GM21360 (cell line): ENCODE results near the gene SCNN1B.
A peak's percentile ranks its signal among the peaks of the same experiment; 100 is the strongest.
"Not testable (repeated sequence)": the region's sequence is repeated elsewhere in the genome, so short reads cannot be mapped to it uniquely, and the experiment has no call there.

ENCODE experiments used
- ATAC-seq: cut with Tn5 transposase; IDR thresholded peaks from one replicate; pipeline ENCODE4 v1.9.1; 2021; ENCODE audit warnings: mild to moderate bottlenecking, moderate library complexity; ENCODE audit not compliant: unreplicated experiment

The SCNN1B gene

DNA sequence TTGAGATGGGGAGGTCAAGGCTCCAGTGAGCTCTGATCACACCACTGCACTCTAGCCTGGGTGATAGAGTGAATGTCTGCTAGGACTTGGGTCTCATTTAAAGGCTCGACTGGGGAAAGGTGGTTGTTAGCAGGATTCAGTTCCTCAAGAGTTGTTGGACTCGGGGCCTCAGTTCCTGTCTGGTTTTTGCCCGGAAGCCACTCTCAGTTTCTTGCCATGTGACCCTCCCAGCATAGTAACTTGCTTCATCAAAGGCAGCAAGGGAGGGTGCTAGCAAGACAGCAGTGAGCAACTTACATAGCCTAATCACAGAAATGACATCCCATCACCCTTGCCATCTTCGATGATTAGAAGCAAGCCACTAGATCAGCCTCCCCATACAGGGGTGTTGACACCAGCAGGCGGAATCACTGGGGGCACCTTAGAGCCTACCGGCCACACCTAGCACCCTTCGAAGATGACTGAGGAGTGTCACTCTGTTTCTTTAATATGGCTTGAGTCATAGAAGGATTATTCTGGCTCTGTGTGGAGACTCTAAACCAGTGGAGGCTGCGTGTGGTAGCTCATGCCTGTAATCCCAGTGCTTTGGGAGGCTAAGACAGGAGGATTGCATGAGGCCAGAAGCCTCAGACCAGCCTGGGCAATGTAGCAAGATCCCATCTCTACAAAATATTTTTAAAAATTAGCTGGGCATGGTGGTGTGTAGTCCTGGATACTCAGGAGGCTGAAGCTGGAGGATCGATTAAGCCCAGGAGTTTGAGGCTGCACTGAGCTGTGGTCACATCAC, 13.2 kb upstream of the SCNN1B start:
- no peak for ATAC-seq

DNA sequence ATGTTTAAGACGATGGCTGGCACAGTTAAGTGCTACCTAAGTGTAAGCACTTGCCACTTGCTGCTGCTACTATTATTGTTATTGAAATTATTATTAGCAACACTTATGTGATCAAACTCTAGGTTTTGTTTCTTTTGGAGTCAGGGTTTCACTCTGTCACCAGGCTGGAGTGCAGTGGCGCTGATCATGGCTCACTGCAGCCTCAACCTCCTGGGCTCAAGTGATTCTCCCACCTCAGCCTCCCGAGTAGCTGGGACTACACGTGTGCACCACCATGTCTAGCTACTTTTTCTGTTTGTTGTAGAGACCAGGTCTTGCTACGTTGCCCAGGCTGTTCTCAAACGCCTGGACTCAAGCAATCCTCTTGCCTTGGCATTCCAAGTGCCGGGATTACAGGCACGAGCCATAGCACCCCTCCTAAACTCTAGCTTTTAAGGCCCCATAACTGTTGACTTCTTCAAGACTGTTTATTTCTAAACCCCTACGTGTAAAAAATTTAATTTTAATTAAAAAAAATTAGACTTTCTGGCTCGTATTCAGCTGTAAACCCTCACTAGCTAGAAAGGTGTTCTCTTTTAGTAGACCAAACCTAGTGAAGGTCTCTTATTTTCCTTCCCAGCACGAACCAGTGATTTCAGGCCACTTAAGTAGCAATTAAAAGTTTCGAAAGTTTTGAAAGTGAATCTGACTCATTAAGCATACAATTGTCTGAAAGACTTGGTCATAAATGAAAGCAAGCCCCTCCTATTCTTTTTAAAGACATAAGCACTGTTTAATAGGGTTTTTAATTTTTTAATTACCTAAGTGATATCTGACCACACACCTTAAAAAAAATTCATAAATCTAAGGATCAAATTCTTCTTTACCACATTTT, 11.7 kb upstream of the SCNN1B start:
- no peak for ATAC-seq

DNA sequence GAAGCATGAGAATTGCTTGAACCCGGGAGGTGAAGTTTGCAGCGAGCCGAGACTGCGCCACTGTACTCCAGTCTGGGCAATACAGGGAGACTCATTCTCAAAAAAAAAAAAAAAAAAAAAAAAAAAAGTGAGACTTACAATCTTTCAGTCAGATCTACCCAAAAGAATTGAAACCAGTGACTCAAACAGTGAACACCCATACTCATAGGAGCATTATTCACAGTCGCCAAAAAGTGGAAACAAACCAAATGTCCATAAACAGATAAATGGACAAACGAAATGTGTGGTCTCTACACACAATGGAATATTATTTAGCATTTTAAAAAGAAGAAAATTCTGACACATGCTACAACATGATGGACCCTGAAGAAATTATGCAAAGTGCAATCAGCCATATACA, 9.1 kb upstream of the SCNN1B start:
- peak; percentile 51 for ATAC-seq

DNA sequence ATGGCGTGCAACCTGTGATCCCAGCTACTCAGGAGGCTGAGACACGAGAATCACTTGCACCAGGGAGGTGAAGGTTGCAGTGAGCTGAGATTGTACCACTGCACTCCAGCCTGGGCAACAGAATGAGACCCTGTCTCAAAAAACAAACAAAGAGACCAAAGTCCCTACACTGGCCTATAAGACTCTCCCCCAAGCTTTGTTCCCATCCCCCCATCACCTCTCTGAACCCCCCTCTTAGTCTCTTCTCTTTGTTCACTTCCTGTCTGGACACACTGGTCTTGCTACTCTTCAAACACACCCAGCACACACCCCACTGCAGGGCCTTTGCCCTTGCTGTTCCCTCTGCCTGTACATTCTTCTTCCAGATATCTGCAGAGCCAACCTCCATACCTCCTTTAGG, 7.8 kb upstream of the SCNN1B start:
- ATAC-seq: no peak

DNA sequence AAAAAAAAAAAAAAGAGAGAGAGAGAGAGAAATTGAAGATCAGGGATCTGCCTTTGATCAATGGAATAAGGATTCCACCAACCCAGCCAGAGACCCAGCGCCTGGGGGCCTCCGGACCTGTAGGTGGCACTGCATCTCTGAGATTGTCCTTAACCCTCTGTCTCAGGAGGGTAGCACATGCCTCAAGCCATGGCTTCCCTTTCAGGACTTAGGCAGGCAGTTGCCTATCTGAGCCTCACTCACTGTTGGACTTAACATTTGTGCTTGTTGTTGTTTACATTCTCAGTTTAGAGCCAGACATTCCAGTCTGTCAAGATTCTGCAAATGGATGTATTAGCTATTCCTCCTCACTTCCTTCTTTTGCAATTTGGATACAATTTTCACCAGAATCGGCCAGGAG, 5.1 kb upstream of the SCNN1B start:
- no peak for ATAC-seq

DNA sequence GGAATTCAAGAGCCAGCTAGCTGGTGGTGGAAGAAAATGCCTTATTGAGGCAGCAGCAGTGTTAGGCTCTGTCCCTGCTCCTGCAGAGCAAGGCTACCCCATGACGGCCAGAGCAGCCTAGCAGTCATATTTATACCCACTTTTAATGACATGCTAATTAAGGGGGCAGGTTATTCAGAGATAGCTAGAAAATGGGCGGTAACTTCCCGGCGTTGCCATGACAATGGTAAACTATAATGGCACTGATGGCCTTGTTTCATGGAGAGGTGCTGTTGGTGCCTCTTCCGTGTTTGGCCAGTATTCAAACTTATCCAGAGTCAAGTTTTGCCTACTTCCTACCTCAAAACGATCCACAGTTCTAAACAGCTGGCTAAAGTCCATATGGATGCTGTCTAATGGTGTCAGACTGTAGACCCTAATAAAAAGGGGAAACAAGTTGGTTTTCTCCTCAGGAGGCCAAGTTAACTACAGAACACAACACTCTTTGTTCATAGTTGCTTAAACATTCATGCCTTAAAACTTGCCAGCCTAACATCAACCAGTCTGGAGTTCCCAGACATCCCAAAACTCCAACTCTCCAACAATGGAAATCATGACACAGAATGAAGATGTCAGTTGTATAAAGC, 3.7 kb upstream of the SCNN1B start:
- no peak for ATAC-seq

DNA sequence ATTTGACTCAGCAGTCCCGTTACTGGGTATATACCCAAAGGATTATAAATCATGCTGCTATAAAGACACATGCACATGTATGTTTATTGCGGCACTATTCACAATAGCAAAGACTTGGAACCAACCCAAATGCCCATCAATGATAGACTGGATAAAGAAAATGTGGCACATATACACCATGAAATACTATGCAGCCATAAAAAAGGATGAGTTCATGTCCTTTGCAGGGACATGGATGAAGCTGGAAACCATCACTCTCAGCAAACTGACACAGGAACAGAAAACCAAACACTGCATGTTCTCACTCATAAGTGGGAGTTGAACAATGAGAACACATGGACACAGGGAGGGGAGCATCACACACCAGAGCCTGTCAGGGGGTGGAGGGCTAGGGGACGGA, 2.3 kb upstream of the SCNN1B start:
- not testable (repeated sequence) for ATAC-seq

DNA sequence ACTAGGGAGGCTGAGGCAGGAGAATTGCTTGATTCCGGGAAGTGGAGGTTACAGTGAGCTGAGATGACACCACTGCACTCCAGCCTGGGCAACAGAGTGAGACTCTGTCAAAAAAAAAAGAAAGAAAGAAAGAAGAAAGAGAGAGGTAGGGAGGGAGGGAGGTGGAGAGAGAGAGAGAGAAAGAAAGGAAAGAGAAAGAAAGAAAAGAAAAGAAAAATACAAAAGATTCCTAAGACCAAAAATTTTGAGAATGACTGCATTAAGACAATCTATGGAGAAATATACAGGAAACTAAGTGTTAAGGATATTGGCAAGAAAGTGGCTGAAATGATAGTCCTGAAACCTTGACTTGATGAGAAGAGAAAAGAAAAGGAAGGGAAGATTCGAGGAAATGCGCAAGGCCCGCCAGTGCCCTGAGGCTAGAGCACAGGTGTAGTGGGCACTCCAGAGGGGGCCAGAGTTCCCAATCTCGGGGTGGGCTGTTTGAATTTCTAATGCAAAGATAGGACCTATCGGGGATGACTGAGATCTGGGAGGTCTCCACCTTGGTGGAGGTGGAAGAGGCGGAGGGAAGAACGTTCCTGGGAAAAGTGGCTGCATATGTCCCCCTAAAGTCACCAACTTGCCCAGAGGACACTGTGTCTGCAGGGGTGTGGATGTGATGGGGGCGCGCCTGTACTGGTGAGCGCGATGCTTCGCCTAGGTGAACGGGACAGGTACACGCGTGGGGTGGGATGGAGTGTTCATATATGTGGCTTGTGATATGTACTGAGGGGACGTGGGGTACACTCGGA, 654 bp upstream of the SCNN1B start:
- no peak for ATAC-seq

DNA sequence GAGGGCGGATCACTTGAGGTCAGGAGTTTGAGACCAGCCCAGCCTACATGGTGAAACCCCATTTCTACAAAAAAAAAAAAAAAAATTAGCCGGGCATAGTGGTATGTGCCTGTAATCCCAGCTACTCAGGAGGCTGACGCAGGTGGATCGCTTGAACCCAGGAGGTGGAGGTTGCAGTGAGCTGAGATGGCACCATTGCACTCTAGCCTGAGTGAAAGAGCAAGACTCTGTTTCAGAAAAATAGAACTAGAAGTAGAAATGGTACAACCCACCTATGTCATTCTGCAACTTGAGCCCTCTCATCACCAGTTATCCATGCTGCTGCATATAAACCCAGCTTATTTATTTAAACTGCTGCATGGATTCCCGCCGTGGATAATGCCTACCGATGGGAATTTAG, 1.6 kb downstream of the SCNN1B start:
- no peak for ATAC-seq

DNA sequence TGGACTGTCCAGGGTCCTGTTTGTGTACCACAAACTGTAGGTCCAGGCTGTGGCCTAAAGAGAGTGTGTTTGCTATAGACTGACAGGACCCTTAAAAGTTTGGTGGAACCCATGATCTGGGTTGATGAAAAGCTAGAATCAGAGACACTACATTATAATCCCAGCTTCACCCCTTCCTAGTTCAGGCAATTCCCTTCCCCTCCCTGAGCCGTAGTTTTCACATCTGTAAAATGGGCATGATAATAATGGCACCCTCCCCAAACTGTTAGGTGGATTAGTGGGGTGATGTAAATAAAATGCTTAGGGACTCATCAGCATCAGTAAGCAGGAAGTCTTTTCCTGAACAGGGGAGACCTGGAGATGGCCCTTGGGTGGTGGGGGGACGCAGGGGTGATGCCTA, 2.5 kb downstream of the SCNN1B start:
- ATAC-seq: no peak

DNA sequence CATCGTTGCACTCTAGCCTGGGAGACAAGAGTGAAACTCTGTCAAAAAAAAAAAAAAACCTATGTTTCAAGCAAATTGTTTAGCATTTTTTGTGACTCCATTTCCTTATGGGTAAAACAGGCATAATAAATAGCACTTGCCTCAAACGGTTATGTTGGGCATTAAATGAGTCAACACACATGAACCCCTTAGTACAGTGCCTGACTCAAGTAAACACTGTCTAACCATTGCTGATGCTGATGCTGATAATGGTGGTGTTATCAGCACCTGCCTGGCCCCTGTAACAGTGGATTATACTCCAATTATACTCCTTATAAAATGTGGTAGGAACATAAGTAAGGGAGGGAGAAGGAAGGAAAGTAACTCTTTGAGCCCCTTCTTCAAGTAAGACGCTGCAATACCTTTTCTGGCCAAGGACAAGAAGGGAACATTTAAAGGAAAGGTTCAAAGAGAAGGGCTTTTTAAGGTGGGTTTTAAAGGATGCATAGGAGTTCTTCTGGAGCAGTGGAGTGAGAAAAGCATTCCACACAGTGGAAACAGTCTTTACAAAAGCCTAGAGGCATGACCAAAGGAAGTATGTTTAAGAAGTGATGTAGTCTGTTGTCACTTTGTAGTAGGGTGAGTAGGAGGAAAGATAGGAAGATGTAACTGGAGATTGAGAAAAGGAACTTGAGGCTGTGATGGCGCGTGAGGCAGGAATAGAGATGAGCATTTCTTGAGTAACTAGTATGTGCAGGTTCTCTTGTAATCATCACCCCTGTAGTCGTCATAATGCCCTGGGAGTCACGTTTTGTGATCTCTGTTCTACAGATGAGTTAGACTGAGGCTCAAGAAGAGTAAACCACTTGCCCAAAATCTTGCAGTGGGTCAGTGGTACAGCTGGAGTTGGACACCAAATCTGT, 4.3 kb downstream of the SCNN1B start:
- ATAC-seq: no peak

DNA sequence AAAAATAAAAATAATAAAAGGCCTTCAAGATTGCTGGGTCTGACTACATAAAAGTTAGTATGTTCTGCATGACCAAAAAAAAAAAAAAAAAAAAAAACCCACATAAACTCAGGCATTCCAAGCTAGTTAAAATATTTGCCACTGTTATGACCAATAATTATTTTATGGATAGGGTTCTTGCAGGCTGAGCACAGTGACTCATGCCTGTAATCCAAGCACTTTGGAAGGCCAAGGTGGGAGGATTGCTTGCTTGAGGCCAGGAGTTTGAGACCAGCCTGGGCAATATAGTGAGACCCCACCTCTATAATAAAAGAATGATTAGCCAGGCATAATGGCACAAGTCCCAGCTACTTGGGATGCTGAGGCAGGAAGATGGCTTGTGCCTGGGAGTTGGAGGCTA, 8.1 kb downstream of the SCNN1B start:
- no peak for ATAC-seq

DNA sequence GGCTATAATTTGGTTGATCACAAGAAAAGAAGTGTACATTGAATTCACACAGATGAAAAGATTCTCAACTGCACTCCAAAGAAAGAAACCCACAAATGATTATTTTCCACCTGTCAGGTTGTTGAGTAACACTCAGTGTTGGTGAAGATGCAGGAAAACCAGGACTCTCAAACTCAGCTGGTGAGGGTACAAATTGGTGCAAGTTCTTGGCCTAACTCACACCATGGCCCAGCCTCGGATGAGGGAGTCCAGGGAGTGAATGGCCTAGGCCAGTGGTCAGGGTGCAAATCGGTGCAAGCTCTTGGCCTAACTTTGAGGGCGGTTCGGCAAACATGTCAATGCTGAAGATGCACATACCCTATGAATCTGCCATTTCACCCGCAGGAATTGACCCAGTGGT, 8.6 kb downstream of the SCNN1B start:
- no peak for ATAC-seq

DNA sequence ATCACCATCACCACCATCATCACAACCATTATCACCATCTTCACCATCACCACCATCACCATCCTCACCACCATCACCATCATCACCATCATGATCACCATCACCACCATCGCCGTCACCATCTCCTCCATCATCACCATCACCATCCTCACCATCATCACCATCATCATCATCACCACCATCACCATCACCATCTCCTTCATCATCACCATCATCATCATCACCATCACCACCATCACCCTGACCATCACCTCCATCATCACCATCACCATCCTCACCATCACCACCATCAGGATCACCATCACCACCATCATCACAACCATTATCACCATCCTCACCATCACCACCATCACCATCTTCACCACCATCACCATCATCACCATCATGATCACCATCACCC, 14.1 kb downstream of the SCNN1B start:
- no peak for ATAC-seq

DNA sequence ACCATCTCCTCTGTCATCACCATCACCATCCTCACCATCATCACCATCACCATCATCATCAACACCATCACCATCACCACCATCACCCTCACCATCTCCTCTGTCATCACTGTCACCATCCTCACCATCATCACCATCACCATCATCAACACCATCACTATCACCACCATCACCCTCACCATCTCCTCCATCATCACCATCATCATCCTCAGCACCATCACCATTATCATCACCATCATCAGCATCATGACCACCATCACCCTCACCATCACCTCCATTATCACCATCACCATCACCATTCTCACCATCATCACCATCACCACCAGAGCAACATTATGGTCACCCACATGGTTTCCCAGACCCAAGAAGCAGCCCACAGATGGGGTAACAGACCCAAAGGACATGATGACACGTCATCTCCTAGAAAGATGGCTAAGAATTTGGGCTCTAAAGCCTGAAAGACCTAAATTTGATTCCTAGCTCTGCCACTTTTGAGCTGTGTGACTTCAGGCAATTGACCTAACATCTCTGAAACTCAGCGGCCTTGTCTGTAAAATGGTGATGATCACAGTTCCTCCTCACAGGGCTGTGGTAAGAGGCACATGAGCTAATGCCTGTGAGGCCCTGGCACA, 14.6 kb downstream of the SCNN1B start:
- ATAC-seq: no peak

DNA sequence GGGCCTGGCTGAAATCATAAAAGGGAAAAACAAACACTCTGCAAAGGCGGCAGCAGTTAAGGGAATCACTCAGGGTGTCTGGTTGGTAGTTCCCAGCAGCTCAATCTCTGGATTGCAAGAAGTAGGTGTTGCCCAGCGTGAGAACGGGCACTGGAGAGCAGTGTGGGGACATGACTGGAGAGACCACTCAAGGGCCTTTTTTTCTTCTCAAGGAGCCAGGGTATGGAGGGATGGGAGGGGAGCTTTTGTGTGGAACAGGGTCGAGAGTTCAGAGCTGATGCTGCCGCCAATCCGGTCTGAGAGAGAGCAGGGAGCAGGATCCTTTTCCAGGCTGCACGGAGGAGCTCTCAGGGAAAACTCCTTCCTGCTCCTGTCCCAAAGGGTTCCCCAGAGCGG, 15.2 kb downstream of the SCNN1B start:
- no peak for ATAC-seq

DNA sequence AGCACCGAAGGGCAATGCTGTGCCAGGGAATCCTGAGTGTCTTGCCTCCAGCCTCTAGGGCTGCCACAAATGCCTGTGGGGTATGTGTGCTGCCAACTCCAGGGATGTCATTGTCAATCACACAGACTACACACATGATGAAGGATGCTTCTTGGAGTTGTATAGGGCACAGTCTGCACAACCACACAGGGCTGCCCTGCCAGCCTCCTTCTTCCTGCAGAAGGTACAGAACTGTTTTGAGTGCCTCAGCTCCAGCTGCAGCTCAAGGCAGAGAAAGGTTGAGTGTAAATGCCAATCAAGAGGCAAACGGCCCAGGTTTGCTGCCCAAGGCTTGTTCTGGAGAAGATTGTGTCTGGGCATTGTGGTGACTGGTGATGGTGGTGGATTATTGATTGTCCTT, 15.6 kb downstream of the SCNN1B start:
- no peak for ATAC-seq

DNA sequence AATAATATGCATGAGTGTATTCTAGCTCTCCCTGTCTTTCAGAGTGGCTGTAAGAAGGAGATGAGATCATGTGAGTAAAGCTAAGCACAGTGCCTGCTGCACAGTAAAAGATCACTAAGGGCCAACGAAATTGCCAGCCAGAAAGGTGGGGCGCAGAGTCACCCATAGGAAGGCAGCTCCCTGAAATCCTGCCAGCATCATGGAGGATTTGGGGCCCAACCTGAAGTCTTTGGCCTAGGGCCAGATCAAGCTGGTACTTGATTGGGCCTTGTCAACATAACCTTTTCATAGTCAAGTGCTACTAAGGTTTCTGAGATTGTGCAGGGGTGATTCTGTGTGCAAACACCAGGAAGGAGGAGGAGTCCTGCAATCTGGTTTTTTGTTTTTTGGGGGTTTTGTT, 16.5 kb downstream of the SCNN1B start:
- ATAC-seq: no peak

DNA sequence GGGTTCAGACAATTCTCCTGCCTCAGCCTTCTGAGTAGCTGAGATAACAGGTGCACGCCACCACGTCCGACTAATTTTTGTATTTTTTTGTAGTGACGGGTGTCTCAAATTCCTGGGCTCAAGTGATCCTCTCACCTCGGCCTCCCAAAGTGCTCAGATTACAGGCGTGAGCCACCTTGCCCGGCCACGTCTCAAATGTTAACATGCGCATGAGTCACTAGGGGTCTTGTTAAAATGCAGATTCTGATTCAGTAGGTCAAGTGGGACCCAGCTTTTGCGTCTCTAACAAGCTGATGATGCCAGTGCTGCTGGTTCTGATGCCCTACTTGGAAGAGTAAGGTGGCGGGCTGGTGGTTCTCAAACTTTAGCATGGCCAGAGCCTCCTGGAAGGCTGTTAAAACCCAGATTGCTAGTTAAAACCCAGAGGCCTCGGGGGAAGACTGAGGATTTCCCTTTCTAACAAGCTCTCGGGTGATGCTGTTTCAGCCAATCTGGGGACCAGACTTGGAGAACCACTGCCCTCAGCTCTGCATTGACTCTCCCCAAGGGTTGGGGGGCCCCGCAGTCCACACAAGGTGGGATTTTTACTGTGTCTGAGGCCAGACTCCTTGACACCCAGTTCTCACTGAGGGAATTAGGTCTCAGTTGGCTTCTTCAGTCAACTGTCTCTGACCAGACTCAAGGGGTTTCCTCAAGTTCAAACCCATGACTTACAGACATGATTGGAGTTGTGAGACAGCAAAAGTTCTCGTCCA, 17.9 kb downstream of the SCNN1B start:
- no peak for ATAC-seq
